Sigmoid colon (tissue), 7 donors: ENCODE results near the gene OTUB2. TPM values are rescaled to one million over a fixed set of nuclear protein-coding genes. Genes with fewer than 3 reads are reported as not detected.

Source experiments
- DNase-seq: peaks from one replicate; pipeline ENCODE4 v3.0.0-alpha.2; 2019
- H3K27ac ChIP-seq, 4 donors: fragments of 200-600 bp; sonication (generic); one replicate each; pipeline ENCODE4 v1.5.1; 2016 to 2019; ENCODE audit warnings: mild to moderate bottlenecking in 1 of 4
- H3K27me3 ChIP-seq, 3 donors: fragments of 200-600 bp; sonication (generic); one replicate each; pipeline ENCODE4 v1.5.1; 2019; ENCODE audit warnings: mild to moderate bottlenecking in 1 of 3
- H3K36me3 ChIP-seq, 4 donors: fragments of 200-600 bp; sonication (generic); one replicate each; pipeline ENCODE4 v1.5.1; 2016 to 2019
- H3K4me1 ChIP-seq, 4 donors: fragments of 200-600 bp; sonication (generic); one replicate each; pipeline ENCODE4 v1.5.1; 2017 to 2019
- H3K4me3 ChIP-seq, 4 donors: fragments of 200-600 bp; sonication (generic); one replicate each; pipeline ENCODE4 v1.5.1; 2017 to 2019; ENCODE audit warnings: mild to moderate bottlenecking in 2 of 4, moderate library complexity in 1 of 4
- H3K9me3 ChIP-seq, 4 donors: fragments of 200-600 bp in 3 of 4; sonication (generic) in 3 of 4; one replicate each; pipeline versions ENCODE4 v1.5.1 to v1.6.1; 2013 to 2019
- CTCF ChIP-seq, 4 experiments: fragments of 450-650 bp in 3 of 4; fragments of 200-600 bp in 1 of 4; IDR thresholded peaks; one replicate each; pipeline ENCODE4 v1.5.1; 2016 to 2019; ENCODE audit warnings: antibody characterized with exemption in 4 of 4, mild to moderate bottlenecking in 3 of 4, moderate library complexity in 2 of 4
- EP300 ChIP-seq, 4 donors: sonication (generic); formaldehyde crosslinking; IDR thresholded peaks; one replicate each; pipeline ENCODE4 v1.6.1; 2017; ENCODE audit warnings: antibody characterized with exemption in 4 of 4
- POLR2A ChIP-seq, 2 donors: fragments of 450-650 bp; IDR thresholded peaks; one replicate each; pipeline ENCODE4 v1.6.1; 2016; ENCODE audit warnings: antibody characterized with exemption in 2 of 2, mild to moderate bottlenecking in 2 of 2, moderate library complexity in 2 of 2
- POLR2AphosphoS5 ChIP-seq, 4 donors: sonication (generic); formaldehyde crosslinking; IDR thresholded peaks; one replicate each; pipeline ENCODE4 v1.6.1; 2017; ENCODE audit warnings: antibody characterized with exemption in 4 of 4
- WGBS, 2 donors: extraction: QIAGEN DNeasy Blood & Tissue Kit; methylation state at CpG; one replicate each; pipeline ENCODE4 v1.1.7; 2013; 5-methylcytosine and 5-hydroxymethylcytosine counted together
- intact Hi-C: fragments of 100-400 bp; cut with DNase I; formaldehyde crosslinking; loops from one replicate; pipeline ENCODE4 v1.15.1; 2023
- polyA plus RNA-seq, 3 donors: library from polyadenylated mRNA; stranded (reverse); fragments of 200-250 nt; gene quantifications; one replicate each; pipeline ENCODE4 v1.2.3, GENCODE V29; 2013
- total RNA-seq, 4 donors: library from RNA; depleted of rRNA; stranded (reverse); fragments of >200 nt; gene quantifications; one replicate each; pipeline ENCODE4 v1.1.0, GENCODE V29; 2016
- donor health status: healthy with polysubstance abuse.
- donor health status: Bipolar disorder and iron deficiency.
- donor health status: healthy.

Gene OTUB2
- total and polyA plus RNA-seq, 7 donors = 0.14 to 2.3 (median 0.60) TPM

GRCh38 chr14:93997916-93998870, 27.9 kb upstream of the OTUB2 start:
- Histone ChIP-seq H3K4me1 (peaks cover 0 to 43% (median 34%) of the 10 kb centered on the region in 4 donors), H3K4me3 (no peak overlapping the region), H3K27me3 (no peaks in the 10 kb centered on the region), H3K36me3 (no peaks in the 10 kb centered on the region), H3K27ac (no peak overlapping the region), H3K9me3 (no peaks in the 10 kb centered on the region)
- WGBS, 2 donors = 68 to 83% methylated on average over 17 of the region's 17 CpGs
- TF ChIP-seq POLR2AphosphoS5 (IDR thresholded peaks at IDR 0.05) = no peak
- TF ChIP-seq CTCF (IDR thresholded peaks at IDR 0.05) = no peak
- no peak for DNase-seq
- intact Hi-C loops = loop anchor here (5.0 kb wide), 1 partner anchor 236 kb away; no protein-coding TSS in a partner anchor

DNA sequence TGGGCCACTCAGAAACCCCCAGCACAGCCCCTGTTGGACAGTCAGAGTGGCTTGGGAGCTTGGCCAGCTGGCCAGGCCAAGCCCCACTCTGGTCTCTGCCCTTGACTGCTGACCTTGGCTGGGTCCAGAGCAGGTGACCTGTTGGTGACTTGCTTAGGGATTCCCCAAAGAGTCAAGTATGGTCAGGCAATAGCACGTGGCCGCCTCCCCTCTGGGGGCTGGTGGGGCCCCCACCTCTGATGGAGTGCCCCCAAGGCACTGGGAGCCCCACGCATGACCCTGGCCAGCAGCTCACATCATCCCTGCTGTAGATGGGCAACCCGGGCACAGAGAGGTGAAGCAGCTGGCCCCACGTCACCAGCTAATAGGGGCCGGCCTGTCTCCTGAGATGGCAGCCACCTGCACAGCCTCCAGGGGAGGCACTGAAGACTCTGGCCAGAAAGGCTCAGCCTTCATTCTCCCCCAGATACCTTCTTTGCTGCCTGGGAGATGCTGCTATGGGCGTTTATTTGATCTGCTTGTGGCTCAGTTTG, 27.2 kb upstream of the OTUB2 start:
- DNase-seq = no peak
- Histone ChIP-seq H3K27ac (no peak overlapping the region), H3K4me1 (peaks cover 0 to 43% (median 34%) of the 10 kb centered on the region in 4 donors), H3K4me3 (no peak overlapping the region), H3K9me3 (no peaks in the 10 kb centered on the region), H3K36me3 (no peaks in the 10 kb centered on the region), H3K27me3 (no peaks in the 10 kb centered on the region)
- 82 to 83% methylated on average over 7 of the region's 7 CpGs for WGBS, 2 donors
- intact Hi-C loops = loop anchor here (5.0 kb wide), 1 partner anchor 237 kb away; no protein-coding TSS in a partner anchor
- TF ChIP-seq POLR2AphosphoS5 (IDR thresholded peaks at IDR 0.05) (no peak), CTCF (IDR thresholded peaks at IDR 0.05) (no peak), POLR2A (IDR thresholded peaks at IDR 0.05) (no peak), EP300 (IDR thresholded peaks at IDR 0.05) (no peak)

- Histone ChIP-seq H3K4me1 (peaks cover 0 to 40% (median 31%) of the 10 kb centered on the region in 4 donors), H3K36me3 (no peaks in the 10 kb centered on the region), H3K27ac (no peak overlapping the region), H3K27me3 (no peaks in the 10 kb centered on the region), H3K4me3 (no peak overlapping the region), H3K9me3 (no peaks in the 10 kb centered on the region)
- 71 to 75% methylated on average over 8 of the region's 8 CpGs for WGBS, 2 donors
- DNase-seq = no peak
- intact Hi-C loops = loop anchor here (5.0 kb wide), 1 partner anchor 237 kb away; no protein-coding TSS in a partner anchor
- no peak for TF ChIP-seq CTCF (IDR thresholded peaks at IDR 0.05)
- TF ChIP-seq POLR2AphosphoS5 (IDR thresholded peaks at IDR 0.05) = no peak
- TF ChIP-seq POLR2A (IDR thresholded peaks at IDR 0.05) = no peak
- no peak for TF ChIP-seq EP300 (IDR thresholded peaks at IDR 0.05)
Observed at GRCh38 chr14:93999573-93999972, 26.6 kb upstream of the OTUB2 start.

DNA sequence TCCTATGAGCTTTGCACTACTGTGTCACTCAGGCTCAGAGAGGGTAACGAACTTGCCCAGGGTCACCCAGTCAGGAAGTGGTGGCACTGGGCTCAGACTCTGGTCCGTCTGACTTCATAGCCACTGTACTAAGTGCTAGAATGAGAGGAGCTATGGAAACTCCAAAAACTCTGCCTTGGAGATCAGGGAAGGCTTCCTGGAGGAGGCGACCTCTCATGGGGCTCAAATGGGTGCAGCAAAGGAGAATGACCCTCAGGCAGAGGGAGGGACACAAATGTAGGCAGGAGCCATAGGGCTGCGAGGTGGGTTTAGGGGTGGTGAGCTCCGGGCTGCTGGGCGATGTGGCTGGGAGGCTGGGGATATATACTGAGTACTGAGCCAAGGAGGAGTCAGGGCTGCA, 25.9 kb upstream of the OTUB2 start:
- no peaks in the 10 kb centered on the region for H3K9me3 ChIP-seq
- intact Hi-C loops = no loop called here
- H3K4me3 ChIP-seq = no peak overlapping the region

More for the DNA sequence above, 25.9 kb upstream of the OTUB2 start:
- Histone ChIP-seq H3K4me1 (peaks cover 0 to 33% (median 24%) of the 10 kb centered on the region in 4 donors), H3K27ac (no peak overlapping the region), H3K36me3 (no peaks in the 10 kb centered on the region), H3K27me3 (no peaks in the 10 kb centered on the region)
- TF ChIP-seq EP300 (IDR thresholded peaks at IDR 0.05) (no peak), CTCF (IDR thresholded peaks at IDR 0.05) (no peak), POLR2AphosphoS5 (IDR thresholded peaks at IDR 0.05) (no peak), POLR2A (IDR thresholded peaks at IDR 0.05) (no peak)
- DNase-seq = no peak
- WGBS, 2 donors = 81 to 88% methylated on average over 6 of the region's 6 CpGs
